ENCODE data around the gene RNF126.
"Not testable (repeated sequence)": the region's sequence is repeated elsewhere in the genome, so short reads cannot be mapped to it uniquely, and the experiment has no call there.

DNA sequence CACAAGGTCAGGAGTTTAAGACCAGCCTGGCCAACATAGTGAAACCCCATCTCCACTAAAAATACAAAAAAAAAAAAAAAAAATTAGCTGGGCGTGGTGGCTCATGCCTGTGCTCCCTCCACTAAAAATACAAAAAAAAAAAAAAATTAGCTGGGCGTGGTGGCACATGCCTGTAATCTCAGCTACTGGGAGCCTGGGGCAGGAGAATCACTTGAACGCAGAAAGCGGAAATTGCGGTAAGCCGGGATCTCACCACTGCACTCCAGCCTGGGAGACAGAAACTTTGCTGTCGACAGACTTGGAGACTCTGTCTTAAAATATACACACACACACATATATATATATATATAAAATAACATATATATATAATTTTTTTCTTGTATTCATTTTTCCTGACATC, 36.4 kb downstream of the RNF126 start:
- TF ChIP-seq, protein P1, sequence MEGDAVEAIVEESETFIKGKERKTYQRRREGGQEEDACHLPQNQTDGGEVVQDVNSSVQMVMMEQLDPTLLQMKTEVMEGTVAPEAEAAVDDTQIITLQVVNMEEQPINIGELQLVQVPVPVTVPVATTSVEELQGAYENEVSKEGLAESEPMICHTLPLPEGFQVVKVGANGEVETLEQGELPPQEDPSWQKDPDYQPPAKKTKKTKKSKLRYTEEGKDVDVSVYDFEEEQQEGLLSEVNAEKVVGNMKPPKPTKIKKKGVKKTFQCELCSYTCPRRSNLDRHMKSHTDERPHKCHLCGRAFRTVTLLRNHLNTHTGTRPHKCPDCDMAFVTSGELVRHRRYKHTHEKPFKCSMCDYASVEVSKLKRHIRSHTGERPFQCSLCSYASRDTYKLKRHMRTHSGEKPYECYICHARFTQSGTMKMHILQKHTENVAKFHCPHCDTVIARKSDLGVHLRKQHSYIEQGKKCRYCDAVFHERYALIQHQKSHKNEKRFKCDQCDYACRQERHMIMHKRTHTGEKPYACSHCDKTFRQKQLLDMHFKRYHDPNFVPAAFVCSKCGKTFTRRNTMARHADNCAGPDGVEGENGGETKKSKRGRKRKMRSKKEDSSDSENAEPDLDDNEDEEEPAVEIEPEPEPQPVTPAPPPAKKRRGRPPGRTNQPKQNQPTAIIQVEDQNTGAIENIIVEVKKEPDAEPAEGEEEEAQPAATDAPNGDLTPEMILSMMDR (conservative IDR thresholded peaks at IDR 0.05): not testable (repeated sequence)
- TF ChIP-seq ZFX (IDR thresholded peaks at IDR 0.05): not testable (repeated sequence)

All from C4-2B (cell line).